GM12801 (cell line): ENCODE data around the gene MBD4.

Experiments used
- TF ChIP-seq, protein P1 (sequence below): IDR thresholded peaks from one replicate; pipeline ENCODE4 v1.5.1; 2011; ENCODE audit warnings: control low read depth; ENCODE audit not compliant: insufficient read length; ENCODE audit errors: extremely low read depth

MBD4 gene

DNA sequence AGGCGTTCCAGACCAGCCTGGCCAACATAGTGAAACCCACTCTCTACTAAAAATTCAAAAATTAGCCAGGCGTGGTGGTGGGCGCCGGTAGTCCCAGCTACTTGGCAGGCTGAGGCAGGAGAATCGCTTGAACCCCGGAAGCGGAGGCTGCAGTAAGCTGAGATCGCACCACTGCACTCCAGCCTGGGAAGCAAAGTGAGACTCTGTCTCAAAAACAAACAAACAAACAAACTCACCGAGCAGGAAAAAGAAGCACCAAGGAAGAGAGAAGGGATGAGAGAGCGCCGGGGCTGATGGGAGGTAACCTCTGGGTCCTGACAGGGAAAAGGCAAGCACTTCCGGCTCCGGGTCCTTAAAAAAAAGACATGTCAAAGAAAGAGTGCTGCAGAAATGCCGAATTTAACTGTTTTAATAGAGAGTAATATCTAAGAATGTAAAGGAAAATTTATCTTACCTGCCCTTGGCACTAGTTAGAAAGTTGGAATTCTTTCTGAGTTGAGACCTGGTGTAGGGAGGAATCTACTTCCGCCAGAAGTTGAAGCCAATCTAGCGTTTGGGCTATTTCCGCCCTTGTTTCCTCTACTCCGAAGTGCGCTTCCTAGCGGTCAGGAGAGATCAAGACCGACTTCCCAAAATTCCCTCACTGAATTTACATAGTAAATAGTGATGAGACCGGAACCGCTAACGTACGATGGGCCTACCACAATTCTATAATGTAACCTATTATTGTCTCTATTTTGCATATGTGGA lies 40.4 kb downstream of the MBD4 start:
- TF ChIP-seq, protein P1, sequence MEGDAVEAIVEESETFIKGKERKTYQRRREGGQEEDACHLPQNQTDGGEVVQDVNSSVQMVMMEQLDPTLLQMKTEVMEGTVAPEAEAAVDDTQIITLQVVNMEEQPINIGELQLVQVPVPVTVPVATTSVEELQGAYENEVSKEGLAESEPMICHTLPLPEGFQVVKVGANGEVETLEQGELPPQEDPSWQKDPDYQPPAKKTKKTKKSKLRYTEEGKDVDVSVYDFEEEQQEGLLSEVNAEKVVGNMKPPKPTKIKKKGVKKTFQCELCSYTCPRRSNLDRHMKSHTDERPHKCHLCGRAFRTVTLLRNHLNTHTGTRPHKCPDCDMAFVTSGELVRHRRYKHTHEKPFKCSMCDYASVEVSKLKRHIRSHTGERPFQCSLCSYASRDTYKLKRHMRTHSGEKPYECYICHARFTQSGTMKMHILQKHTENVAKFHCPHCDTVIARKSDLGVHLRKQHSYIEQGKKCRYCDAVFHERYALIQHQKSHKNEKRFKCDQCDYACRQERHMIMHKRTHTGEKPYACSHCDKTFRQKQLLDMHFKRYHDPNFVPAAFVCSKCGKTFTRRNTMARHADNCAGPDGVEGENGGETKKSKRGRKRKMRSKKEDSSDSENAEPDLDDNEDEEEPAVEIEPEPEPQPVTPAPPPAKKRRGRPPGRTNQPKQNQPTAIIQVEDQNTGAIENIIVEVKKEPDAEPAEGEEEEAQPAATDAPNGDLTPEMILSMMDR, result peak; percentile 56

DNA sequence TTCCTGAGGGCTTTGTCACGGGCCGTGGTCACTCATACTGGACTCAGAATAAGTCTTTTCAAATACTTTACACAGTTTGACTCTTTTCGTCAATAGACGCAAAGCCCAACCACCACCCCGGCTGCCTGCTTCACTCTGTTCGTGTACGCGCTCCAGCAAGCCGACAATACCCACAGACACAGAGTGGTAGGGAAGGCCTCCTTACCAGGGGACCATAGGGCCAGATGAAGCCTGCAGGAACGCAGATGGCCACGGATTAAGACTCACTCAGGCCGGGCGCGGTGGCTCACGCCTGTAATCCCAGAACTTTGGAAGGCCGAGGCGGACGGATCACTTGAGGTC lies 41.0 kb downstream of the MBD4 start:
- TF ChIP-seq, protein P1, result no peak

DNA sequence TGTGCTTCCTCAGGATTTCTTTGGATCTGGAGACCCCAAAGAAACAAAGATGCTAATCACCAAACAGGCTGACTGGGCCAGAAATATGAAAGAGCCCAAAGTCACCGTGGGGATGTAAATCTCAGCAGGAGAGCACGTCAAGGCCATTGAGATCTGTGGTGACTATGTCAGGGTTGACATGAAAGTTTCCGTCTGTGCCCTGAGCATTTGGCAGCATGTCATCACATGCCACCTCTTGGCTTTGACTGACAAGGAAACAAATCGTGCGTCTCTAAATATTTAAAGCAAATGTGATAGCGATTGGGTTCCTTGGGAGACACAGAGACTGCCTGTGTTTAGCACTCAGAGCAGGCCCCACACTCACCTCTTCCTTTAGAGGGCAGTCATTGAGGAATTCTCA lies 46.5 kb downstream of the MBD4 start:
- TF ChIP-seq, protein P1, result no peak

DNA sequence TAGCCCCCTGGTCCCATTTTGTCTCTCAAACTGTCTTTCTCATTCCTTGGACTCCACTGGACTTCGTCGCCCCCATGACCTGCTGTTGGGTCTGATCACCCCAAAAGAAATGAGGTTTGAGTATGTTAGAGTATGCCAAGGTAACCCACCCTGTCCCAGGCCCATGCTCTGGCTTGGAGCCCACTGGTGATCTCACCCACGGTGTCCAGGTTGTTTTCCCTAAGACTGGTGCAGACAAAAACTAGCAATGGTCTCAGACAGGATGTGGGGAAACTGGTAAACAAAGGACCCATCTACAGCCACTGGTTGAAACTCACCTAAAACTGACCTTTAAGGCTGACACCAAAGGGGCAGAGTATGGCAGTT lies 50.2 kb downstream of the MBD4 start:
- TF ChIP-seq, protein P1, result no peak

DNA sequence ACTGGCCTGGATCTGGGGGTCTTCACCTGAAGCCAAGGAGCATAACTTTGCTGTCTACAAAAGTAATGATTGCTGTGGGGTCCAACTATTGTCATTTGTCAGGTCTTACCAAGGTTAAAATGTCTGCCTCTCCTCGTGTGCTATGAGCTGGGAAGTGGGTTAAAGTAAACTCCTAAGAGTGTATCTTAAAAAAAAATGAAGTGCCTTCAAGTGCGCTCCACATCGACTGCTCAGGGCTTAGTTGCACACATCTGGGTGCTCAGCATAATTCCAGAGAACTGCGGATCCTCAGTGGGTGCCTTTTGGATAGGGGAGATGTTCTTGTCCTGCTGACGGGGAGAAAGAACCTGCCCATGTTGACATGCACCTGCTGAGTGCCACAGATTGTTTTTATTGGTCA lies 52.3 kb downstream of the MBD4 start:
- TF ChIP-seq, protein P1, result no peak

DNA sequence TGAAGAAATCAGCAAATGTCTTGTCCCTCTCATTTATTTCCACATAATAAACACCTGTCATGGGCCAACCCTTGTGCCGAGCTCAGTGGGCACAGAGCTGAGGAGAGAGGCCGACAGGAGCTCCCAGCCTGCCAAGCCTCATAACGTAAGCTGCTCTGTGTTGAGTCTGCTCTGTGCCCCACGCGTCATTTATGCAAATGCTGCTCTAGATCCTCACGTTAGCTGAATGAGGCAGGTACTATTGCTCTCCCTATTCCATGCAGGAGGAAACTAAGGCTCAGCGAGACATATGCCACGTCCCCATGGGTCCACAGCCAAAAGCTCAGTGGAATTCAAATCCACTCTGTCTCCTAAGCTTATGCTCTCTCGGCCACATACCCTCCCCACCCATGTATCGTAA lies 52.8 kb downstream of the MBD4 start:
- TF ChIP-seq, protein P1, result no peak

DNA sequence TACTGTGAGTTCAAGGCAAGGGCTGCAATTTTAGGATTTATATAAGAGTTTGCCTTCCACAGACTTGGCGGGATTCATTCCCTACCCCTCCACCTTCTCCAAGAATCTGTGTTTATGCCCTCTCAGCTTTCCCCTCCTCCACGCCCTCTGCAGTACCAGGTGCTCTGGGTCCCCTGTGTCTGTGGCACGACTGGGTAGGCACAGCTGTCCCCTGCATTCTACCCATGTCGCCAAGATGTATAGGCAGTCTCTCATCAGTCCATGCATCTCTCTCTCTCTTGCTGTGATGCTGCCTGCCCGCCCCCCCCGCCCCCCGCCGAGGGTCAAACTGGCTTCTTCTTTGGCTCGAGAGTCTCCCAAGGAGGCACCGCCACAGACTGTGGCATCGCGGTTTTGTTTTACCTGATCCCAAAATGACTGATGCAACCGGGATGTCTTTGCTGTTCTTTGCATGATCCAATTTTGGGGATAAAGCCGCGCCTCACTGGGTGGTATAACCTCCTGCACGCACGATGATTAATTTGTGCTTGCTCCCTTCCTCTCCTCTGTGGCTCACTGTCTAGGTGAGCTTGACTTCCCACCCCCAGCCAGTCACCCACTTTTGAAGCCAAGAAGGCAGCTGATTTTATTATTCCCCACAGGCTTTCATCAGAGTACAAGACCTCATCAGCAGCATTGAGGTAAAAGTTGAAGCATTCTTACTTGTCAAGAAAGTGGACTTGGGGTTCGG lies 55.0 kb downstream of the MBD4 start:
- TF ChIP-seq, protein P1, result no peak
